ENCODE data around the gene LPP. TPM values are rescaled to one million over a fixed set of nuclear protein-coding genes. Genes with fewer than 3 reads are reported as not detected.

LPP gene
- total RNA-seq, 1 experiment from 2014 or later, result 20.4 TPM

DNA sequence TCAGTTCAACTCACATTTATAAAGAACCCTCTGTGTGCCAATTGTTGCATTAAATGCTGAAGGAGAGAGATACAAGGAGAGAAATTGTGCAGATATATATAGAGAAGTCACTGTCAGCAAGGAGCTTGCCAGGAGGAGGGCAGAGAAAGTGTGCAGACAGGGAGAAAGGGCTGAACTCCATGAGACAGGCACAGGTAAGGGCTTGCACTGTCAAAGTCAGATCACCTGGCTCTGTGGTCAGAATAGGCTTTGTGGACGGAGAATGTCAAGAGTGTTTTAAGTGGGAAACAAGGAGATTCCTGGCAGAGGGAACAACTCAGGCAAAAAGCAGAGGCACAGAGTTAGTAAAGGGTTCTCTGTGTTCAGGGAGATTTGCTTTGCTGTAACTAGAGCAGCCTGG lies 714.8 kb downstream of the LPP start:
- Histone ChIP-seq H3K36me3 (ENCODE audit: low read depth, low read length) (no peaks in the 10 kb centered on the region), H3K9ac (ENCODE audit: low read length) (no peak overlapping the region), H4K20me1 (ENCODE audit: low read length) (no peaks in the 10 kb centered on the region), H3K79me2 (ENCODE audit: low read length) (no peaks in the 10 kb centered on the region), H3K4me1 (ENCODE audit: insufficient read depth, low read length) (0 out of 2 replicates have a peak, but pooled peaks cover 5% of the 10 kb centered on the region), H3F3A (ENCODE audit: low read length, unreplicated experiment) (no peaks in the 10 kb centered on the region), H3K27ac (ENCODE audit: low read length) (no peak overlapping the region), H3K9me3 (ENCODE audit: low read length) (no peaks in the 10 kb centered on the region), H3K9me2 (replicated peaks; ENCODE audit: low read length) (no peaks in the 10 kb centered on the region), H3K4me2 (ENCODE audit: low read length) (no peak overlapping the region), H3K4me3 (ENCODE audit: low read length) (no peak overlapping the region), H3K27me3 (ENCODE audit: low read length) (no peaks in the 10 kb centered on the region), H2AFZ (ENCODE audit: low read length) (no peak overlapping the region)
- intact Hi-C loops (cut with micrococcal nuclease), result no loop called here
- POLR2A ChIA-PET (ENCODE audit: unreplicated experiment), result no interaction called here
- TF ChIP-seq EZH2 (IDR thresholded peaks at IDR 0.05; ENCODE audit: low read length, unreplicated experiment) (no peak), EZH2phosphoT487 (IDR thresholded peaks at IDR 0.05; ENCODE audit: borderline replicate concordance, low read length) (no peak)
- TF ChIP-seq, protein P1, sequence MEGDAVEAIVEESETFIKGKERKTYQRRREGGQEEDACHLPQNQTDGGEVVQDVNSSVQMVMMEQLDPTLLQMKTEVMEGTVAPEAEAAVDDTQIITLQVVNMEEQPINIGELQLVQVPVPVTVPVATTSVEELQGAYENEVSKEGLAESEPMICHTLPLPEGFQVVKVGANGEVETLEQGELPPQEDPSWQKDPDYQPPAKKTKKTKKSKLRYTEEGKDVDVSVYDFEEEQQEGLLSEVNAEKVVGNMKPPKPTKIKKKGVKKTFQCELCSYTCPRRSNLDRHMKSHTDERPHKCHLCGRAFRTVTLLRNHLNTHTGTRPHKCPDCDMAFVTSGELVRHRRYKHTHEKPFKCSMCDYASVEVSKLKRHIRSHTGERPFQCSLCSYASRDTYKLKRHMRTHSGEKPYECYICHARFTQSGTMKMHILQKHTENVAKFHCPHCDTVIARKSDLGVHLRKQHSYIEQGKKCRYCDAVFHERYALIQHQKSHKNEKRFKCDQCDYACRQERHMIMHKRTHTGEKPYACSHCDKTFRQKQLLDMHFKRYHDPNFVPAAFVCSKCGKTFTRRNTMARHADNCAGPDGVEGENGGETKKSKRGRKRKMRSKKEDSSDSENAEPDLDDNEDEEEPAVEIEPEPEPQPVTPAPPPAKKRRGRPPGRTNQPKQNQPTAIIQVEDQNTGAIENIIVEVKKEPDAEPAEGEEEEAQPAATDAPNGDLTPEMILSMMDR (conservative IDR thresholded peaks at IDR 0.05; ENCODE audit: low read depth, low read length), result no peak
- CTCF ChIA-PET, result no interaction called here
- ATAC-seq (no peak), DNase-seq (no peak)
- no TSS peak for BruUV-seq (replicated peaks)

DNA sequence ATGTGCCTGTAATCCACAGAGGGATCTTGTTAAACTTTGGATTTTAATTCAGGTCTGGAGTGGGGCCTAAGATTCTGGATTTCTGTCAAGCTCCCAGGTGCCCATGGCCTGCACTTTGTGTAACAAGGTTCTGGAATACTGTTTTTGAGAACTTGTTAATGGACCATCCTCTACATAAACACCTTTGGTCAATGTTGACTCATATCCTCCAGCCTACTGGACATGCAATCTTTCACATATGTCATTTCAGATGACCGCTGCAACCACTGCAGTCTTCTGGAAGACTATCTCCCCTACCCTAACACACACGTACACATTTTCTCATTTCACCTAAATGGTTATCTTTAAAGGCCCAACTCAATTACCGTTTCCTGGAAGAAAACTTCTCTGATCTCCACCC lies 715.7 kb downstream of the LPP start:
- TF ChIP-seq, protein P1 (conservative IDR thresholded peaks at IDR 0.05; ENCODE audit: low read depth, low read length), result no peak
- TF ChIP-seq EZH2 (IDR thresholded peaks at IDR 0.05; ENCODE audit: low read length, unreplicated experiment) (no peak), EZH2phosphoT487 (IDR thresholded peaks at IDR 0.05; ENCODE audit: borderline replicate concordance, low read length) (no peak)
- ChIA-PET CTCF (no interaction called here), POLR2A (ENCODE audit: unreplicated experiment) (no interaction called here)
- no peaks in the 10 kb centered on the region for H3K9me3 ChIP-seq (ENCODE audit: low read length)
- H3K27ac ChIP-seq (ENCODE audit: low read length), result no peak overlapping the region
- no peak overlapping the region for H3K4me2 ChIP-seq (ENCODE audit: low read length)
- no TSS peak for BruUV-seq (replicated peaks)
- no peak overlapping the region for H3K4me3 ChIP-seq (ENCODE audit: low read length)
- no peaks in the 10 kb centered on the region for H3K27me3 ChIP-seq (ENCODE audit: low read length)
- H3K4me1 ChIP-seq (ENCODE audit: insufficient read depth, low read length), result 0 out of 2 replicates have a peak, but pooled peaks cover 5% of the 10 kb centered on the region
- H3K36me3 ChIP-seq (ENCODE audit: low read depth, low read length), result peaks cover 4% of the 10 kb centered on the region; the same call in 1 of the 2 replicates
- H3K9me2 ChIP-seq (replicated peaks; ENCODE audit: low read length), result no peaks in the 10 kb centered on the region
- ATAC-seq (peak; percentile 81), DNase-seq (no peak)
- no peak overlapping the region for H3K9ac ChIP-seq (ENCODE audit: low read length)
- H3F3A ChIP-seq (ENCODE audit: low read length, unreplicated experiment), result no peaks in the 10 kb centered on the region
- intact Hi-C loops (cut with micrococcal nuclease), result no loop called here
- no peaks in the 10 kb centered on the region for H4K20me1 ChIP-seq (ENCODE audit: low read length)
- no peaks in the 10 kb centered on the region for H3K79me2 ChIP-seq (ENCODE audit: low read length)
- H2AFZ ChIP-seq (ENCODE audit: low read length), result no peak overlapping the region

DNA sequence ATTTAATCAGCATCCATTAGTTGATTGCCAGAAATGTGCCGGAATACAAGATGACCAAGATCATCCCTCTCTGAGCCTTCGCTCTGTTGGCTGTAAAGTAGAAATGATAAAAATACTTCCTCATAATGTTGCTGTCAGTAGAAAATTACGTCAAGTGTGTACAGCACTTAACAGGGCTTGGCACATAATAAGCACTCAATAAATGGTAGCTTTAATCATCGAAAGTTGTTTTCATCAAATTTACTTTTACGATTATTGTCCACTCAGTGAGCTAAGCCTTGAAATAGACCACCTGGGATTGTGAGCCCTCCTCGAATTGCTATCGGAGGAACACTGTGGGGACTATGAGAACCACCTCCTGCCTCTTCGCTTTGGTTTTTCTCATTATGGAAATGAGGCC lies 716.5 kb downstream of the LPP start:
- ChIA-PET POLR2A (ENCODE audit: unreplicated experiment) (no interaction called here), CTCF (no interaction called here)

More for the DNA sequence above, 716.5 kb downstream of the LPP start:
- TF ChIP-seq EZH2 (IDR thresholded peaks at IDR 0.05; ENCODE audit: low read length, unreplicated experiment) (no peak), EZH2phosphoT487 (IDR thresholded peaks at IDR 0.05; ENCODE audit: borderline replicate concordance, low read length) (no peak)
- TF ChIP-seq, protein P1 (conservative IDR thresholded peaks at IDR 0.05; ENCODE audit: low read depth, low read length), result no peak
- no peak overlapping the region for H2AFZ ChIP-seq (ENCODE audit: low read length)
- BruUV-seq (replicated peaks), result no TSS peak
- H3K27ac ChIP-seq (ENCODE audit: low read length), result no peak overlapping the region
- no peak overlapping the region for H3K9ac ChIP-seq (ENCODE audit: low read length)
- no peaks in the 10 kb centered on the region for H3K27me3 ChIP-seq (ENCODE audit: low read length)
- intact Hi-C loops (cut with micrococcal nuclease), result no loop called here
- H3K9me2 ChIP-seq (replicated peaks; ENCODE audit: low read length), result no peaks in the 10 kb centered on the region
- no peaks in the 10 kb centered on the region for H4K20me1 ChIP-seq (ENCODE audit: low read length)
- ATAC-seq (no peak), DNase-seq (no peak)
- no peaks in the 10 kb centered on the region for H3K79me2 ChIP-seq (ENCODE audit: low read length)
- H3K4me2 ChIP-seq (ENCODE audit: low read length), result no peak overlapping the region
- H3F3A ChIP-seq (ENCODE audit: low read length, unreplicated experiment), result no peaks in the 10 kb centered on the region
- H3K36me3 ChIP-seq (ENCODE audit: low read depth, low read length), result peaks cover 6% of the 10 kb centered on the region; the same call in 1 of the 2 replicates
- 0 out of 2 replicates have a peak, but pooled peaks cover 5% of the 10 kb centered on the region for H3K4me1 ChIP-seq (ENCODE audit: insufficient read depth, low read length)
- no peaks in the 10 kb centered on the region for H3K9me3 ChIP-seq (ENCODE audit: low read length)
- no peak overlapping the region for H3K4me3 ChIP-seq (ENCODE audit: low read length)

Measured in PC-3 (cell line).